Testis (tissue), 3 donors: Measurements from ENCODE around the gene CD7. TPM values are rescaled to one million over a fixed set of nuclear protein-coding genes. Genes with fewer than 3 reads are reported as not detected.

Experiments
- DNase-seq: peaks from one replicate; pipeline ENCODE4 v3.0.0-alpha.2; 2019
- H3K27ac ChIP-seq, 2 donors: fragments of 200-600 bp; sonication (generic); one replicate each; pipeline ENCODE4 v1.5.1; 2019
- H3K27me3 ChIP-seq: fragments of 200-600 bp; sonication (generic); one replicate; pipeline ENCODE4 v1.5.1; 2019
- H3K36me3 ChIP-seq: fragments of 200-600 bp; sonication (generic); one replicate; pipeline ENCODE4 v1.5.1; 2017; ENCODE audit warnings: low read depth; ENCODE audit errors: missing control alignments
- H3K4me1 ChIP-seq: fragments of 200-600 bp; sonication (generic); one replicate; pipeline ENCODE4 v1.5.1; 2019
- H3K4me3 ChIP-seq, 2 donors: fragments of 200-600 bp; sonication (generic); one replicate each; pipeline ENCODE4 v1.5.1; 2017 to 2019
- H3K9me3 ChIP-seq: fragments of 200-600 bp; sonication (generic); one replicate; pipeline ENCODE4 v1.5.1; 2017
- POLR2A ChIP-seq: fragments of 450-650 bp; IDR thresholded peaks from one replicate; pipeline ENCODE4 v1.6.1; 2017; ENCODE audit warnings: antibody characterized with exemption, mild to moderate bottlenecking, moderate library complexity
- WGBS, 2 donors: methylation state at CpG; one replicate each; pipeline ENCODE4 v1.1.5; 2018; 5-methylcytosine and 5-hydroxymethylcytosine counted together
- intact Hi-C: fragments of 100-400 bp; cut with DNase I; formaldehyde crosslinking; loops from one replicate; pipeline ENCODE4 v1.15.1; 2023; ENCODE audit warnings: low total_unique reads
- polyA plus RNA-seq: library from polyadenylated mRNA; stranded (reverse); fragments of 350-450 nt; fragmentation: Illumina TruSeq; extraction: RNeasy Lipid Tissue Mini Kit (QIAGEN cat#74804); gene quantifications from one replicate; pipeline ENCODE4 v1.2.3, GENCODE V29; 2014; ENCODE audit warnings: low read depth, low replicate concordance; ENCODE audit not compliant: insufficient read depth
- total RNA-seq, 2 donors: library from RNA; depleted of rRNA; stranded (reverse); fragments of >200 nt; gene quantifications; one replicate each; pipeline ENCODE4 v1.2.3, GENCODE V29; 2016
- TF ChIP-seq, protein P1 (sequence below), 3 experiments: fragments of 450-650 bp in 2 of 3; fragments of 200-600 bp in 1 of 3; sonication (generic) in 1 of 3; IDR thresholded peaks; one replicate each; pipeline ENCODE4 v1.5.1; 2016 to 2019; ENCODE audit warnings: antibody characterized with exemption in 3 of 3, mild to moderate bottlenecking in 2 of 3, moderate library complexity in 1 of 3

CD7 gene
- total and polyA plus RNA-seq, 3 donors from 2014 or later: 0.55 to 3.0 (median 2.3) TPM

GRCh38 chr17:82315703-82316358 lies 1.6 kb downstream of the CD7 start:
- peaks cover 6% of the 10 kb centered on the region for H3K4me1 ChIP-seq
- no peak for DNase-seq
- H3K9me3 ChIP-seq: no peaks in the 10 kb centered on the region
- TF ChIP-seq, protein P1, sequence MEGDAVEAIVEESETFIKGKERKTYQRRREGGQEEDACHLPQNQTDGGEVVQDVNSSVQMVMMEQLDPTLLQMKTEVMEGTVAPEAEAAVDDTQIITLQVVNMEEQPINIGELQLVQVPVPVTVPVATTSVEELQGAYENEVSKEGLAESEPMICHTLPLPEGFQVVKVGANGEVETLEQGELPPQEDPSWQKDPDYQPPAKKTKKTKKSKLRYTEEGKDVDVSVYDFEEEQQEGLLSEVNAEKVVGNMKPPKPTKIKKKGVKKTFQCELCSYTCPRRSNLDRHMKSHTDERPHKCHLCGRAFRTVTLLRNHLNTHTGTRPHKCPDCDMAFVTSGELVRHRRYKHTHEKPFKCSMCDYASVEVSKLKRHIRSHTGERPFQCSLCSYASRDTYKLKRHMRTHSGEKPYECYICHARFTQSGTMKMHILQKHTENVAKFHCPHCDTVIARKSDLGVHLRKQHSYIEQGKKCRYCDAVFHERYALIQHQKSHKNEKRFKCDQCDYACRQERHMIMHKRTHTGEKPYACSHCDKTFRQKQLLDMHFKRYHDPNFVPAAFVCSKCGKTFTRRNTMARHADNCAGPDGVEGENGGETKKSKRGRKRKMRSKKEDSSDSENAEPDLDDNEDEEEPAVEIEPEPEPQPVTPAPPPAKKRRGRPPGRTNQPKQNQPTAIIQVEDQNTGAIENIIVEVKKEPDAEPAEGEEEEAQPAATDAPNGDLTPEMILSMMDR (IDR thresholded peaks at IDR 0.05): no peak
- H3K27ac ChIP-seq: no peak overlapping the region
- H3K27me3 ChIP-seq: no peaks in the 10 kb centered on the region
- no peak overlapping the region for H3K4me3 ChIP-seq
- no peaks in the 10 kb centered on the region for H3K36me3 ChIP-seq
- intact Hi-C loops: no loop called here
- 24 to 48% methylated on average over 17 to 36 of the region's 36 CpGs for WGBS, 2 donors

- Histone ChIP-seq H3K4me1 (peaks cover 6% of the 10 kb centered on the region), H3K36me3 (no peaks in the 10 kb centered on the region), H3K27ac (no peak overlapping the region), H3K9me3 (no peaks in the 10 kb centered on the region), H3K27me3 (no peaks in the 10 kb centered on the region), H3K4me3 (no peak overlapping the region)
- TF ChIP-seq, protein P1 (IDR thresholded peaks at IDR 0.05): no peak
- TF ChIP-seq POLR2A: no peak
- intact Hi-C loops: no loop called here
- 20 to 50% methylated on average over 21 to 28 of the region's 32 CpGs for WGBS, 2 donors
- DNase-seq: no peak
Observed at GRCh38 chr17:82314727-82315605, 2.4 kb downstream of the CD7 start.

DNA sequence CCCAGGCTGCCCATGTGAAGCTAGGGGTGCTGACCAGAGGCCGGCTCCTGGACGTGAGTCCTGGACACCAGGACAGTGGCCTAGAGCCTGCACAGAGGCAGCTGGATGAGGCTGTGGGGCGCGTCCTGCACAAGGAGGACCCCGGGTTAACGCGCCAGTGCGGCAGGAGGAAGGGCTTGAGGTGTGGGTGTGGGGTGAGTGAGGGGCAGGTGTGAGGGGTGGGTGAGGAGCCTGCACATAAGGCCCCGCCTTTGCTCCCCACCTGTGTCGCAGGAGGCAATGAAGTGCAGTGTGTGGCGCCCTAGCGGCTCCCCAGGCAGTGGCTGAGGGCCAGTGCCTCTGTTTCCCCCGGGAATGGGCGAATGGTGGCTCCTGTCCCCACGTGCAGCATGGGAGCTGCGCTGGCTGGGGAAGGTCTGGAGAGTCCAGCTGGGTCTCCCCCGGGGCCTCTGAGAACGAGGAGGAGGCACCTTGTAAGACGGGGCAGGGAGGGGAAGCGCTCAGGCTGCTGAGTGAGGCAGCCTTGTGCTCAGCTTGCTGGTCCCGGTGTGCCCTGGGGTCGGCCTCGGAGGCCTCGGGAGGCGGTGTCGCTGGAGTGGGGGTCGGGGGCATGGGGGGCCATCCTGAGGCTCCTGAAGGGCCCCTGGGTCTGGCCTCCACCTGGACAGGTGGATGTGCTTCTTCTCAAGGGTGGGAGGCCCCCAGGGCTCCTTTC lies 3.2 kb downstream of the CD7 start:
- intact Hi-C loops: no loop called here
- no peak for DNase-seq
- Histone ChIP-seq H3K27ac (no peak overlapping the region), H3K27me3 (no peaks in the 10 kb centered on the region), H3K4me1 (peaks cover 6% of the 10 kb centered on the region), H3K36me3 (no peaks in the 10 kb centered on the region), H3K4me3 (no peak overlapping the region), H3K9me3 (no peaks in the 10 kb centered on the region)
- WGBS, 2 donors: 40 to 64% methylated on average over 10 to 27 of the region's 27 CpGs
- TF ChIP-seq, protein P1 (IDR thresholded peaks at IDR 0.05): no peak
- TF ChIP-seq POLR2A: no peak

GRCh38 chr17:82313195-82314011 lies 4.0 kb downstream of the CD7 start:
- H3K27me3 ChIP-seq: no peaks in the 10 kb centered on the region
- intact Hi-C loops: no loop called here
- 88 to 89% methylated on average over 20 to 28 of the region's 28 CpGs for WGBS, 2 donors
- H3K4me1 ChIP-seq: peaks cover 6% of the 10 kb centered on the region
- DNase-seq: no peak
- H3K27ac ChIP-seq: no peak overlapping the region
- H3K9me3 ChIP-seq: no peaks in the 10 kb centered on the region
- no peak overlapping the region for H3K4me3 ChIP-seq
- no peaks in the 10 kb centered on the region for H3K36me3 ChIP-seq
- TF ChIP-seq, protein P1 (IDR thresholded peaks at IDR 0.05): no peak
- TF ChIP-seq POLR2A: no peak
